Stimulated activated CD8-positive, alpha-beta memory T cell treated with anti-CD3 and anti-CD28 coated beads, Interleukin-12 subunit alpha, Interleukin-12 subunit beta, amount 100 ng/mL, for 24 hours (primary cell): ENCODE measurements around the gene PCDH11X.
"Not testable (repeated sequence)": the region's sequence is repeated elsewhere in the genome, so short reads cannot be mapped to it uniquely, and the experiment has no call there.

Source experiments
- DNase-seq: peaks from one replicate; pipeline ENCODE4 v3.0.0-alpha.2; 2020; ENCODE audit errors: extremely low read depth

The PCDH11X gene, protein sequence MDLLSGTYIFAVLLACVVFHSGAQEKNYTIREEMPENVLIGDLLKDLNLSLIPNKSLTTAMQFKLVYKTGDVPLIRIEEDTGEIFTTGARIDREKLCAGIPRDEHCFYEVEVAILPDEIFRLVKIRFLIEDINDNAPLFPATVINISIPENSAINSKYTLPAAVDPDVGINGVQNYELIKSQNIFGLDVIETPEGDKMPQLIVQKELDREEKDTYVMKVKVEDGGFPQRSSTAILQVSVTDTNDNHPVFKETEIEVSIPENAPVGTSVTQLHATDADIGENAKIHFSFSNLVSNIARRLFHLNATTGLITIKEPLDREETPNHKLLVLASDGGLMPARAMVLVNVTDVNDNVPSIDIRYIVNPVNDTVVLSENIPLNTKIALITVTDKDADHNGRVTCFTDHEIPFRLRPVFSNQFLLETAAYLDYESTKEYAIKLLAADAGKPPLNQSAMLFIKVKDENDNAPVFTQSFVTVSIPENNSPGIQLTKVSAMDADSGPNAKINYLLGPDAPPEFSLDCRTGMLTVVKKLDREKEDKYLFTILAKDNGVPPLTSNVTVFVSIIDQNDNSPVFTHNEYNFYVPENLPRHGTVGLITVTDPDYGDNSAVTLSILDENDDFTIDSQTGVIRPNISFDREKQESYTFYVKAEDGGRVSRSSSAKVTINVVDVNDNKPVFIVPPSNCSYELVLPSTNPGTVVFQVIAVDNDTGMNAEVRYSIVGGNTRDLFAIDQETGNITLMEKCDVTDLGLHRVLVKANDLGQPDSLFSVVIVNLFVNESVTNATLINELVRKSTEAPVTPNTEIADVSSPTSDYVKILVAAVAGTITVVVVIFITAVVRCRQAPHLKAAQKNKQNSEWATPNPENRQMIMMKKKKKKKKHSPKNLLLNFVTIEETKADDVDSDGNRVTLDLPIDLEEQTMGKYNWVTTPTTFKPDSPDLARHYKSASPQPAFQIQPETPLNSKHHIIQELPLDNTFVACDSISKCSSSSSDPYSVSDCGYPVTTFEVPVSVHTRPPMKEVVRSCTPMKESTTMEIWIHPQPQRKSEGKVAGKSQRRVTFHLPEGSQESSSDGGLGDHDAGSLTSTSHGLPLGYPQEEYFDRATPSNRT (N-terminal part only)

GRCh38 chrX:91779135-91779534, at the start of gene PCDH11X:
TSS of gene PCDH11X (plus strand) at chrX:91779375. CDS start at chrX:91835505, 56,130 bp downstream.
- DNase-seq = not testable (repeated sequence)

DNA sequence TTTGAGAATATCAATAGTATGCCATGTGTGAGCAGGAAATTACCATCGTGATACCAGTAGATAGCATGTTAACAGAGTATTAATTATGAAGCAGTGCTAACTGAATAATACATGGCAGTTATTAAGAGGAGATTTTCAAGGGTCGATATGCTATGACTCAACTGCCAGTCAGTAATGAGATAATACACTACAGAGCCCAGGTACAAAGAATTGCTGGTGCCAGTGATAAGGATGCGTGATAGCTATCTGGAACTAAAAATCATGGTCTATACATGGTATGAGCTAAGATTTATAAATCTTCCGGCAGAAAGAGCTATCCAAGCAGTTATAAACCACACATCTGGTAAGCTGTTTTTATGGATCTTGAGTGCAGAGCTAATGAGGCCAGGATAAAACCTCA, 31.7 kb upstream of the PCDH11X start:
- not testable (repeated sequence) for DNase-seq

GRCh38 chrX:91753022-91753421, 26.2 kb upstream of the PCDH11X start:
- not testable (repeated sequence) for DNase-seq

- not testable (repeated sequence) for DNase-seq
These were observed 8.3 kb upstream of the PCDH11X start for GRCh38 chrX:91770619-91771488.

- not testable (repeated sequence) for DNase-seq
These were observed 5.2 kb upstream of the PCDH11X start for GRCh38 chrX:91773943-91774342.

DNA sequence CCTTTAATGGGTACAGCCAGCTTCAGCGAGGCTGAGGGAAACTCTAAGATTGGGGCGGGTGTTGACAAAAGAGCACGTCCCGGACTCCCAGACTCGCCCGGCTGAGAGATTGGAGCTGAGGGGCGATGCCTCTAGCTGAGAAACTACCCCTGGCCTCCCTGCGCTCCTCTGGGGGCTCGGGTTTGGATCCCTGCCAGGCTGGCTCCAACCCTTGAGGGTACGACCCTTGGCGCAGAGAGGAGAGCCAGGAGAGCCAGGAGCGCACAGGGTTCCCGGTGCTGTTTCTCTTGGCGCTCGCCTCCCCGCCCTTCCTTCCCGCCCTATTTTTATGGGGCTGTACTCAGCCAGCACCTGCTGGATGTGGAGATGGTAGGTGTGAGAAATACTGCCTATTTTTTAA, 833 bp downstream of the PCDH11X start:
- not testable (repeated sequence) for DNase-seq

- DNase-seq = not testable (repeated sequence)
These were observed 1.5 kb downstream of the PCDH11X start for GRCh38 chrX:91780698-91781097.

GRCh38 chrX:91781553-91782298, 2.6 kb downstream of the PCDH11X start:
- DNase-seq = not testable (repeated sequence)

- not testable (repeated sequence) for DNase-seq
These were observed 3.6 kb downstream of the PCDH11X start for GRCh38 chrX:91782825-91783224.

- DNase-seq = not testable (repeated sequence)
These were observed 38.4 kb downstream of the PCDH11X start for GRCh38 chrX:91817537-91817936.

DNA sequence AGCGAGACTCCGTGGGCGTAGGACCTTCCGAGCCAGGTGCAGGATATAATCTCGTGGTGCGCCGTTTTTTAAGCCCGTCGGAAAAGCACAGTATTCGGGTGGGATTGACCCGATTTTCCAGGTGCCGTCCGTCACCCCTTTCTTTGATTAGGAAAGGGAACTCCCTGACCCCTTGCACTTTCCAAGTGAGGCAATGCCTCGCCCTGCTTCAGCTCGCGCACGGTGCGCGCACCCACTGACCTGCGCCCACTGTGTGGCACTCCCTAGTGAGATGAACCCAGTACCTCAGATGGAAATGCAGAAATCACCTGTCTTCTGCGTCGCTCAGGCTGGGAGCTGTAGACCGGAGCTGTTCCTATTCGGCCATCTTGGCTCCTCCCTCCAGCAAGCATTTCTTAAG, 46.1 kb downstream of the PCDH11X start:
- not testable (repeated sequence) for DNase-seq
